ENCODE data around the gene GNAO1. TPM values are rescaled to one million over a fixed set of nuclear protein-coding genes. Genes with fewer than 3 reads are reported as not detected.
A peak's percentile ranks its signal among the peaks of the same experiment; 100 is the strongest.

Gene GNAO1
- total and polyA plus RNA-seq, 2 of the 13 experiments (the other 11 are each of a cell fraction or from before 2014, with no cell fraction given): not detected

DNA sequence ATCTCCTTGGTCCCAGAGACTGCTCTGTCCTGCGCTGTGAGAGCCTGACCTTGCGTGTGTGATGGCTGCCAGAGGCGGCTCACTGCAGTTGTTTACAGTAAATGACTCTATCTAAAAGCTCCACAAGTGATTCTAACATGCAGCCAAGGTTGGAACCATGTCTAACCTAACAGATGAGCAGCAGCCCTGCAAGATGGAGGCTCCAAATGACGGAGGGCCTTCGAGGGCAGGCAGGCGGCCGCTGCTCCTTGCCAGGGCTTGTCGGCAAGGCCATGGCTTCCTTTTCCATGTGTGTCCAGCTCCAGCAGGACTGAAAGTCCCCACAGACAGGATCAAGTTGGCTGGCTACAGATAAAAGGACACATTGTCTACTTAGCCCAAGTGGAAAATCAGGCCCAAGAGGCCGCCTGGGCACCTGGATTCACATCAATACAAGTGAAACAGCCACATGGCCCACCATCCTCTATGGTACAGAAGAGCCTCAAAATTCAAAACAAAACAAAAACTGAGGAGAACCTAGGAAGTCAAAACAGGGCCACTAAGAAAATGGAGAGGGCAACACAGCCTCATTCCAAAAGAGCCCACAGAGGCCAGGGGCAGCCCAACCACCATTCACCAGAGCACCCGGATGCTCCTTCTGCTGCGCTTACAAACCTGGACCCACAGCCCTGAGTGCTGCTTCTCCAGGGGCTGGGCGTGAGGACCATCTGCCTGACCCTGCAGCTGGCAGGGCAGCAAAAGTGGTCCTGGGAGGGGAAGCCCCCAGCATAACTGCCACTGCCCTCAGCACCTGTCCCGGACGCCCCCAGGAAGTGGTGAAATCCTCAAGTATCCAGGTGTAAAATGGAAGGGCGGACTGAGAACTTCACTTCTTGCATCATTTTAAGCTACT, 169.1 kb downstream of the GNAO1 start:
- WGBS (ENCODE audit: low lambda C conversion rate): 95% methylated on average over 15 of the region's 15 CpGs
- Histone ChIP-seq H3K27ac (ENCODE audit: extremely low read length, insufficient read depth, low read length) (no peak overlapping the region), H3K9ac (ENCODE audit: insufficient read depth, low read depth, low read length) (no peak overlapping the region), H3K9me3 (ENCODE audit: low read length) (no peaks in the 10 kb centered on the region), H3K4me3 (replicated peaks in 1 of 3; ENCODE audit: insufficient read depth in 1 of 3, low read depth in 2 of 3, low read length in 3 of 3) (no peak overlapping the region), H3K27me3 (ENCODE audit: control insufficient read depth in 1 of 2, insufficient read depth in 2 of 2, low read length in 2 of 2) (no peaks in the 10 kb centered on the region), H4K20me1 (ENCODE audit: insufficient read depth, low read length) (no peaks in the 10 kb centered on the region), H3K4me1 (ENCODE audit: insufficient read depth, low read length) (peaks cover 19% of the 10 kb centered on the region), H3K79me2 (ENCODE audit: insufficient read depth, low read length) (no peaks in the 10 kb centered on the region), H3K36me3 (replicated peaks in 1 of 2; ENCODE audit: control insufficient read depth in 1 of 2, insufficient read depth in 2 of 2, low read length in 2 of 2) (peaks cover 16 to 35% of the 10 kb centered on the region in 2 experiments), H3K4me2 (ENCODE audit: low read depth, low read length) (no peak overlapping the region), H2AFZ (ENCODE audit: low read length) (no peak overlapping the region)
- in situ Hi-C loops (cut with HindIII; ENCODE audit: extremely low pct_ligation_motif_present, low pct_unique_long_range_greater_than_20kb) (no loop called here), intact Hi-C loops (cut with micrococcal nuclease; ENCODE audit: unreplicated experiment) (no loop called here)
- FAIRE-seq: no peak
- no TSS peak for BruUV-seq (replicated peaks)
- ChIA-PET POLR2A (no interaction called here), CTCF (ENCODE audit: low intra/inter-chr PET ratio, low total read pairs) (no interaction called here)
- TF ChIP-seq, protein P1, sequence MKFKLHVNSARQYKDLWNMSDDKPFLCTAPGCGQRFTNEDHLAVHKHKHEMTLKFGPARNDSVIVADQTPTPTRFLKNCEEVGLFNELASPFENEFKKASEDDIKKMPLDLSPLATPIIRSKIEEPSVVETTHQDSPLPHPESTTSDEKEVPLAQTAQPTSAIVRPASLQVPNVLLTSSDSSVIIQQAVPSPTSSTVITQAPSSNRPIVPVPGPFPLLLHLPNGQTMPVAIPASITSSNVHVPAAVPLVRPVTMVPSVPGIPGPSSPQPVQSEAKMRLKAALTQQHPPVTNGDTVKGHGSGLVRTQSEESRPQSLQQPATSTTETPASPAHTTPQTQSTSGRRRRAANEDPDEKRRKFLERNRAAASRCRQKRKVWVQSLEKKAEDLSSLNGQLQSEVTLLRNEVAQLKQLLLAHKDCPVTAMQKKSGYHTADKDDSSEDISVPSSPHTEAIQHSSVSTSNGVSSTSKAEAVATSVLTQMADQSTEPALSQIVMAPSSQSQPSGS (CRISPR knock-in tag; IDR thresholded peaks at IDR 0.05): no peak
- TF ChIP-seq AGO2 (optimal IDR thresholded peaks at IDR 0.05; ENCODE audit: low read depth, low read length) (peak; percentile 76), SP1 (IDR thresholded peaks at IDR 0.05) (no peak), SP1 (CRISPR knock-in tag; IDR thresholded peaks at IDR 0.05) (no peak)
- DNase-seq (ENCODE audit: low spot score): no peak
- ATAC-seq: no peak

DNA sequence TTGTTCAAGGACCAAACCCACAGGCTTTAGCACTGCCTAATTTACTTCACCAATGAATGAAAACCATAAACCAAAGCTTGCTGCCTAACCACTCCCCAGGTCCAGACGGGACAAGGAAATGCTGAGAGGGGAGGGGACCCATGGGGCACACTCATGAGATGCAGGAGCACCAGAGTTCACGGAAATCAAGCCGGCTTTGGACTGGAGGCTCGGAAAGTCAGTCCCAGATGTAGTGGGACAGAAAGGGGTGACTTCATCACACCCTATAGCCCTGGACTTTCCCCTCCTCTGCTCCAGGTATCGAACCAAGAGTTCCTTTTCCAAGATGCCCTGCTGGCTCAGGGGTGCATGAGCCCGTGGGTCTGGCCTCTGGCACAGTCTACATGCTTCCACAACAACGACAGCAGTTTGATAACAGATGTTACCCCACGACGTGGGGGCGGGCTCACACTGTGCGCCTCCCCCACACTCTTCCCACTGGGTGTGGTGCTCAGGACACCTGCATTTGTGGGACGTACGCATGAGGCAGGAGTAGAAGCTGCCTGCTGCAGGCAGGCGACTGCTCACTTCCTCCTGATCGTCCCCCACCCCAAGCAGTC, 170.9 kb downstream of the GNAO1 start:
- ATAC-seq (no peak), FAIRE-seq (no peak), DNase-seq (ENCODE audit: low spot score) (no peak)
- Histone ChIP-seq H3K36me3 (replicated peaks in 1 of 2; ENCODE audit: control insufficient read depth in 1 of 2, insufficient read depth in 2 of 2, low read length in 2 of 2) (peaks cover 23 to 47% of the 10 kb centered on the region in 2 experiments), H3K4me2 (ENCODE audit: low read depth, low read length) (no peak overlapping the region), H3K79me2 (ENCODE audit: insufficient read depth, low read length) (no peaks in the 10 kb centered on the region), H3K27me3 (ENCODE audit: control insufficient read depth in 1 of 2, insufficient read depth in 2 of 2, low read length in 2 of 2) (no peaks in the 10 kb centered on the region), H3K4me1 (ENCODE audit: insufficient read depth, low read length) (peaks cover 10% of the 10 kb centered on the region; the same call in 1 of the 2 replicates), H3K9me3 (ENCODE audit: low read length) (no peaks in the 10 kb centered on the region), H4K20me1 (ENCODE audit: insufficient read depth, low read length) (no peaks in the 10 kb centered on the region), H3K27ac (ENCODE audit: extremely low read length, insufficient read depth, low read length) (no peak overlapping the region), H2AFZ (ENCODE audit: low read length) (no peak overlapping the region), H3K9ac (ENCODE audit: insufficient read depth, low read depth, low read length) (no peak overlapping the region), H3K4me3 (replicated peaks in 1 of 3; ENCODE audit: insufficient read depth in 1 of 3, low read depth in 2 of 3, low read length in 3 of 3) (no peak overlapping the region)
- ChIA-PET POLR2A (interaction anchor here (0.6 kb wide), 1 partner anchor 384 kb away, joined by 3 read pairs; no protein-coding TSS in a partner anchor), CTCF (ENCODE audit: low intra/inter-chr PET ratio, low total read pairs) (no interaction called here)
- 94% methylated on average over 14 of the region's 15 CpGs for WGBS (ENCODE audit: low lambda C conversion rate)
- in situ Hi-C loops (cut with HindIII; ENCODE audit: extremely low pct_ligation_motif_present, low pct_unique_long_range_greater_than_20kb) (no loop called here), intact Hi-C loops (cut with micrococcal nuclease; ENCODE audit: unreplicated experiment) (no loop called here)
- BruUV-seq (replicated peaks): TSS peak; percentile 23
- TF ChIP-seq CEBPG (CRISPR knock-in tag; IDR thresholded peaks at IDR 0.05) (no peak), ZNF430 (CRISPR knock-in tag; IDR thresholded peaks at IDR 0.05) (no peak), PHF8 (CRISPR knock-in tag; IDR thresholded peaks at IDR 0.05) (no peak), ZSCAN30 (CRISPR knock-in tag; IDR thresholded peaks at IDR 0.05) (no peak), ZBTB38 (CRISPR knock-in tag; IDR thresholded peaks at IDR 0.05) (no peak)
- TF ChIP-seq, protein P2, sequence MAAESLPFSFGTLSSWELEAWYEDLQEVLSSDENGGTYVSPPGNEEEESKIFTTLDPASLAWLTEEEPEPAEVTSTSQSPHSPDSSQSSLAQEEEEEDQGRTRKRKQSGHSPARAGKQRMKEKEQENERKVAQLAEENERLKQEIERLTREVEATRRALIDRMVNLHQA (CRISPR knock-in tag; IDR thresholded peaks at IDR 0.05): no peak

All from HepG2 (cell line).